ENCODE data around the gene RNF8.

GRCh38 chr6:37309692-37310091, 44.1 kb upstream of the RNF8 start:
- TF ChIP-seq EZH2 (optimal IDR thresholded peaks at IDR 0.05; ENCODE audit: low read depth, low read length) (no peak), CTCF (IDR thresholded peaks at IDR 0.05; ENCODE audit: low read length) (no peak), EZH2phosphoT487 (IDR thresholded peaks at IDR 0.05; ENCODE audit: low read length) (no peak)
